IMR-90 (cell line): Measurements from ENCODE around the gene SERPINA5. TPM values are rescaled to one million over a fixed set of nuclear protein-coding genes. Genes with fewer than 3 reads are reported as not detected.

Experiments used
- ATAC-seq: fragments of 200-7000 bp; cut with Tn5 transposase; 2 replicates; pipeline ENCODE4 v1.9.1; 2020; ENCODE audit warnings: low read depth, mild to moderate bottlenecking, moderate library complexity
- BruUV-seq: library from RNA; stranded (reverse); fragments of 400-500 nt; replicated peaks from 2 replicates; lab custom pipeline; 2021; lab: Mats Ljungman, UMichigan
- CTCF ChIA-PET: fragments of 300-600 bp; formaldehyde crosslinking; extraction: SDS; loops from one replicate; lab custom pipeline; 2021; ENCODE audit warnings: antibody characterized with exemption; lab: Yijun Ruan, JAX
- POLR2A ChIA-PET: fragments of 300-600 bp; sonication (Branson Sonifier 250); formaldehyde crosslinking; loops from one replicate; lab custom pipeline; 2022; ENCODE audit warnings: antibody characterized with exemption; ENCODE audit not compliant: unreplicated experiment; lab: Charles Lee
- DNase-seq: peaks from one replicate; pipeline ENCODE4 v3.0.0; 2013
- H2AFZ ChIP-seq: replicated peaks from 2 replicates; pipeline ENCODE3; 2013; ENCODE audit warnings: low read length, mild to moderate bottlenecking; ENCODE audit not compliant: poor library complexity
- H2AK5ac ChIP-seq: 2 replicates; pipeline ENCODE4 v1.6.1; 2013; ENCODE audit warnings: low read depth, low read length, inconsistent platforms
- H2AK9ac ChIP-seq: replicated peaks from 2 replicates; pipeline ENCODE3; 2013; ENCODE audit warnings: mild to moderate bottlenecking, low read depth, low read length, moderate library complexity; ENCODE audit not compliant: poor library complexity
- H2BK120ac ChIP-seq: 2 replicates; pipeline ENCODE4 v1.6.1; 2013; ENCODE audit warnings: low read depth, low read length, inconsistent platforms
- H2BK15ac ChIP-seq: 3 replicates; pipeline ENCODE4 v1.6.1; 2013; ENCODE audit warnings: low read depth, low read length, inconsistent platforms
- H2BK20ac ChIP-seq: 2 replicates; pipeline ENCODE4 v1.6.1; 2013; ENCODE audit warnings: low read depth, mild to moderate bottlenecking, inconsistent platforms, low read length, moderate library complexity
- H2BK5ac ChIP-seq: 2 replicates; pipeline ENCODE4 v1.6.1; 2013; ENCODE audit warnings: mild to moderate bottlenecking, low read depth, low read length, inconsistent platforms; ENCODE audit not compliant: poor library complexity, severe bottlenecking
- H3K14ac ChIP-seq: replicated peaks from 2 replicates; pipeline ENCODE4 v1.6.1; 2013; ENCODE audit warnings: low read depth, low read length, inconsistent platforms
- H3K18ac ChIP-seq: 2 replicates; pipeline ENCODE4 v1.6.1; 2013; ENCODE audit warnings: low read depth, low read length, control low read depth
- H3K23ac ChIP-seq: 2 replicates; pipeline ENCODE4 v1.6.1; 2013; ENCODE audit warnings: low read depth, low read length, inconsistent platforms
- H3K27ac ChIP-seq: 2 replicates; pipeline ENCODE4 v1.5.1; 2013; ENCODE audit warnings: mild to moderate bottlenecking, control low read depth, low read length; ENCODE audit not compliant: insufficient read depth
- H3K27me3 ChIP-seq: 2 replicates; pipeline ENCODE4 v1.6.1; 2013; ENCODE audit warnings: low read length; ENCODE audit not compliant: control insufficient read depth, insufficient read depth
- H3K36me3 ChIP-seq: 2 replicates; pipeline ENCODE4 v1.6.1; 2013; ENCODE audit warnings: low read length, mixed read lengths; ENCODE audit not compliant: control insufficient read depth, insufficient read depth
- H3K4ac ChIP-seq: 2 replicates; pipeline ENCODE4 v1.6.1; 2013; ENCODE audit warnings: low read depth, low read length, inconsistent platforms
- H3K4me1 ChIP-seq: 2 replicates; pipeline ENCODE4 v1.6.1; 2013; ENCODE audit warnings: low read length, mixed read lengths; ENCODE audit not compliant: control insufficient read depth, insufficient read depth
- H3K4me2 ChIP-seq: 2 replicates; pipeline ENCODE4 v1.6.1; 2013; ENCODE audit warnings: low read depth, mild to moderate bottlenecking, control low read depth, low read length, moderate library complexity
- H3K4me3 ChIP-seq: 2 replicates; pipeline ENCODE4 v1.5.1; 2013; ENCODE audit warnings: low read depth, mild to moderate bottlenecking, control low read depth, low read length, moderate library complexity; ENCODE audit not compliant: insufficient read depth
- H3K56ac ChIP-seq: 2 replicates; pipeline ENCODE4 v1.6.1; 2013; ENCODE audit warnings: low read length, inconsistent platforms; ENCODE audit not compliant: insufficient read depth; ENCODE audit errors: extremely low read depth
- H3K79me1 ChIP-seq, 2 experiments: 2 replicates each; pipeline ENCODE4 v1.6.1; 2013; ENCODE audit warnings: low read length in 2 of 2, inconsistent platforms in 1 of 2, low read depth in 1 of 2
- H3K9ac ChIP-seq: 2 replicates; pipeline ENCODE4 v1.6.1; 2013; ENCODE audit warnings: low read depth, low read length, control low read depth
- H3K9me1 ChIP-seq: 2 replicates; pipeline ENCODE4 v1.6.1; 2013; ENCODE audit warnings: low read length, inconsistent platforms; ENCODE audit not compliant: insufficient read depth
- H3K9me3 ChIP-seq: 2 replicates; pipeline ENCODE4 v1.6.1; 2013; ENCODE audit warnings: low read length; ENCODE audit not compliant: control insufficient read depth, insufficient read depth
- H4K20me1 ChIP-seq: 2 replicates; pipeline ENCODE4 v1.6.1; 2013; ENCODE audit warnings: low read length, inconsistent platforms; ENCODE audit not compliant: insufficient read depth
- H4K5ac ChIP-seq: 2 replicates; pipeline ENCODE4 v1.6.1; 2013; ENCODE audit warnings: mild to moderate bottlenecking, low read depth, low read length, control low read depth
- H4K8ac ChIP-seq, 2 experiments: 2 replicates each; pipeline ENCODE4 v1.6.1; 2013; ENCODE audit warnings: low read depth in 2 of 2, low read length in 2 of 2, control low read depth in 1 of 2, inconsistent platforms in 1 of 2
- H4K91ac ChIP-seq: 2 replicates; pipeline ENCODE4 v1.6.1; 2013; ENCODE audit warnings: low read depth, low read length, inconsistent platforms; ENCODE audit not compliant: insufficient read depth
- BHLHE40 ChIP-seq: fragments of 150-350 bp; IDR thresholded peaks from 2 replicates; pipeline ENCODE4 v1.6.1; 2016; ENCODE audit warnings: mild to moderate bottlenecking, low read depth, low read length
- CEBPB ChIP-seq: IDR thresholded peaks from 2 replicates; pipeline ENCODE4 v1.6.1; 2012; ENCODE audit warnings: low read depth, low read length, improper control_type of control experiment
- CHD1 ChIP-seq: IDR thresholded peaks from 2 replicates; pipeline ENCODE4 v1.6.1; 2012; ENCODE audit warnings: low read depth, low read length, improper control_type of control experiment
- ELK1 ChIP-seq: fragments of 150-350 bp; IDR thresholded peaks from 2 replicates; pipeline ENCODE4 v1.6.1; 2016; ENCODE audit warnings: low read depth, mild to moderate bottlenecking, low read length, moderate library complexity, borderline replicate concordance
- FOS ChIP-seq: fragments of 150-350 bp; IDR thresholded peaks from 2 replicates; pipeline ENCODE4 v1.6.1; 2016; ENCODE audit warnings: low read depth, low read length
- MAFK ChIP-seq: IDR thresholded peaks from 2 replicates; pipeline ENCODE4 v1.6.1; 2012; ENCODE audit warnings: low read depth, low read length, improper control_type of control experiment
- MAZ ChIP-seq: IDR thresholded peaks from 2 replicates; pipeline ENCODE4 v1.6.1; 2012; ENCODE audit warnings: low read depth, mild to moderate bottlenecking, low read length, improper control_type of control experiment, moderate library complexity, borderline replicate concordance
- MXI1 ChIP-seq: IDR thresholded peaks from 2 replicates; pipeline ENCODE4 v1.6.1; 2012; ENCODE audit warnings: low read depth, mild to moderate bottlenecking, low read length, moderate library complexity, borderline replicate concordance
- NFE2L2 ChIP-seq: fragments of 150-350 bp; IDR thresholded peaks from 2 replicates; pipeline ENCODE4 v1.6.1; 2016; ENCODE audit warnings: low read depth, mild to moderate bottlenecking, low read length
- POLR2A ChIP-seq: IDR thresholded peaks from 2 replicates; pipeline ENCODE4 v1.6.1; 2012; ENCODE audit warnings: mild to moderate bottlenecking, low read depth, low read length
- RAD21 ChIP-seq: IDR thresholded peaks from 2 replicates; pipeline ENCODE4 v1.6.1; 2012; ENCODE audit warnings: low read length, improper control_type of control experiment
- RCOR1 ChIP-seq: IDR thresholded peaks from 2 replicates; pipeline ENCODE4 v1.6.1; 2012; ENCODE audit warnings: mild to moderate bottlenecking, low read length, improper control_type of control experiment; ENCODE audit not compliant: insufficient replicate concordance
- RFX5 ChIP-seq: IDR thresholded peaks from 2 replicates; pipeline ENCODE4 v1.8.0; 2012; ENCODE audit warnings: low read depth, mild to moderate bottlenecking, low read length, moderate library complexity
- SMC3 ChIP-seq: fragments of 150-350 bp; IDR thresholded peaks from 2 replicates; pipeline ENCODE4 v1.6.1; 2016; ENCODE audit warnings: low read depth, mild to moderate bottlenecking, antibody characterized with exemption, low read length, moderate library complexity
- USF2 ChIP-seq: fragments of 150-350 bp; IDR thresholded peaks from 2 replicates; pipeline ENCODE4 v1.6.1; 2017; ENCODE audit warnings: mild to moderate bottlenecking, antibody characterized with exemption, low read length, low read depth
- WGBS, 2 experiments: methylation state at CpG; one replicate each; pipeline versions ENCODE4 v1.1.5 to v1.1.7; 2013; ENCODE audit warnings: missing lambda C conversion rate in 2 of 2; ENCODE audit not compliant: insufficient read length in 1 of 2; ENCODE audit errors: extremely low coverage in 2 of 2; 5-methylcytosine and 5-hydroxymethylcytosine counted together
- dilution Hi-C: fragments of 300-500 bp; cut with HindIII; formaldehyde crosslinking; loops from one replicate; pipeline ENCODE4 v1.14.3; 2018; ENCODE audit warnings: low sequenced_read_pairs; ENCODE audit not compliant: unreplicated experiment
- in situ Hi-C: fragments of 300-500 bp; cut with MboI; formaldehyde crosslinking; loops from 3 replicates; pipeline ENCODE4 v1.14.3; 2019; ENCODE audit warnings: low sequenced_read_pairs, inconsistent platforms, mixed read lengths
- intact Hi-C: fragments of 100-400 bp; cut with micrococcal nuclease; formaldehyde crosslinking; loops from 2 replicates; pipeline ENCODE4 v1.10.0; 2022
- polyA plus RNA-seq, 3 experiments: library from polyadenylated mRNA; depleted of rRNA; stranded (reverse); fragments of >200 nt; gene quantifications; 2 replicates each; pipeline ENCODE4 v1.2.3, GENCODE V29; 2012; ENCODE audit warnings: low replicate concordance in 1 of 3
- total RNA-seq: library from RNA; depleted of rRNA; stranded (reverse); fragments of >200 nt; gene quantifications from 2 replicates; pipeline ENCODE4 v1.2.3, GENCODE V29; 2012

SERPINA5 gene
- total and polyA plus RNA-seq, 2 of the 4 experiments (the other 2 are of a cell fraction), result not detected

- Histone ChIP-seq H2BK5ac (no peak overlapping the region), H3K4me1 (peaks cover 7% of the 10 kb centered on the region), H2AK5ac (no peak overlapping the region), H3K18ac (no peak overlapping the region), H2BK15ac (no peak overlapping the region), H3K79me1 (no peaks in the 10 kb centered on the region), H2AFZ (no peak overlapping the region), H3K9ac (no peak overlapping the region), H2BK120ac (no peak overlapping the region), H3K36me3 (no peaks in the 10 kb centered on the region), H3K9me3 (peaks cover 27% of the 10 kb centered on the region), H3K23ac (no peak overlapping the region), H3K56ac (no peak overlapping the region), H3K4me2 (no peak overlapping the region), H3K27me3 (0 out of 2 replicates have a peak, but pooled peaks cover 2% of the 10 kb centered on the region), H3K4ac (no peak overlapping the region), H2BK20ac (no peak overlapping the region), H3K14ac (no peak overlapping the region), H3K9me1 (no peaks in the 10 kb centered on the region), H4K20me1 (no peaks in the 10 kb centered on the region), H3K27ac (no peak overlapping the region), H4K5ac (no peak overlapping the region), H4K8ac (no peak overlapping the region), H2AK9ac (no peak overlapping the region), H3K4me3 (no peak overlapping the region), H4K91ac (no peak overlapping the region)
- no peak for ATAC-seq
- in situ Hi-C loops (no loop called here), dilution Hi-C loops (no loop called here), intact Hi-C loops (no loop called here)
- BruUV-seq, result no TSS peak
- TF ChIP-seq RFX5, result no peak
- TF ChIP-seq RCOR1, result no peak
- TF ChIP-seq NFE2L2, result no peak
- TF ChIP-seq CEBPB, result no peak
- TF ChIP-seq MAZ, result no peak
- TF ChIP-seq BHLHE40, result no peak
- TF ChIP-seq MXI1, result no peak
- no peak for TF ChIP-seq MAFK
- no peak for TF ChIP-seq ELK1
- TF ChIP-seq CHD1, result no peak
- no peak for TF ChIP-seq USF2
- TF ChIP-seq POLR2A, result no peak
- TF ChIP-seq FOS, result no peak
- TF ChIP-seq SMC3, result no peak
- no peak for TF ChIP-seq RAD21
- whole genome bisulfite sequencing, 2 experiments, result no CpG with 5 or more reads among the region's 5 CpGs
- CTCF ChIA-PET, result no interaction called here
- POLR2A ChIA-PET, result no interaction called here
- no peak for DNase-seq
Measured at GRCh38 chr14:94617366-94617941, 36.2 kb downstream of the SERPINA5 start.
